DLD1 (cell line): ENCODE data around the gene ZNF691.
"Not testable (repeated sequence)": the region's sequence is repeated elsewhere in the genome, so short reads cannot be mapped to it uniquely, and the experiment has no call there.

Source experiments
- in situ Hi-C: cut with HindIII; loops from 2 replicates; pipeline ENCODE4 v1.10.0; 2017; ENCODE audit warnings: low sequenced_read_pairs

Gene ZNF691

GRCh38 chr1:42856554-42856953 lies 10.1 kb downstream of the ZNF691 start:
- in situ Hi-C loops = not testable (repeated sequence)

- in situ Hi-C loops = not testable (repeated sequence)
These were observed 13.0 kb downstream of the ZNF691 start for GRCh38 chr1:42859366-42859765.

GRCh38 chr1:42860339-42861013 lies 14.1 kb downstream of the ZNF691 start:
- in situ Hi-C loops = no loop called here

DNA sequence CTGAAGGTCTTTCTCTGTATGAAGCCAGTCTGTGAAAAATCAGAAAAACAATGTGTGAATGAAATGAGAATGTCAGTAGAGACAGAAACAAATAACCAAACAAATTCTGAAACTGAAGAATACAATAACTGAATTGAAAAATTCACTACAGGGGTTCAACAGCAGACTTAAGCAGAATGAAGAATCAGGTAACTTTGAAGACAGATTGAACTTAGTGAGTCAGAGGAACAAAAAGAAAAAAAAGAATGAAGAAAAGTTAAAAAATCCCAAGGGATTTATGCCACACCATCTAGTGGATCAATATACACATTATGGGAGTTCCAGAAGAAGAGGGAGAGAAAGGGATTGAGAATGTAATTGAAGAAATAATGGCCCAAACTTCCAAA lies 14.6 kb downstream of the ZNF691 start:
- in situ Hi-C loops = no loop called here

GRCh38 chr1:42866549-42866948 lies 20.1 kb downstream of the ZNF691 start:
- in situ Hi-C loops = no loop called here

- in situ Hi-C loops = not testable (repeated sequence)
These were observed 22.1 kb downstream of the ZNF691 start for GRCh38 chr1:42868466-42868865.

DNA sequence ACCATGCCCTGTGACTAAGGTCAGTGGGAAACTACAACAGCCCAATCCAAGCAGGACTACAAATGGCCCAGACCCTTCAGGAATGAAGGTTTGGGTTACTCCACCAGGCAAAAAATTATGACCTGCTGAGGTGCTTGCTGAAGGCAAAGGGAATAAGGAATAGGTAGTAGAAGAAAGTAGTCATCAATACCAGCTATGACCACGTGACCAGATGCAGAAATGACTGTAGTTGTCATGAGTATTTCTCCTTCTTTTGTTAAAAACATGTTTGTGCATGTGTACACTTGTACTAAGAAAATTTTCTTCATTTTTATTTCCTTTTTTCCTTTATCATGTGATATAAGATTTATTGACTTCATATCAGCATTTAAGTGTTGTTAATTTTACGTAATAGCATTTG lies 22.8 kb downstream of the ZNF691 start:
- in situ Hi-C loops = not testable (repeated sequence)

GRCh38 chr1:42869751-42870150 lies 23.3 kb downstream of the ZNF691 start:
- in situ Hi-C loops = not testable (repeated sequence)

- in situ Hi-C loops = not testable (repeated sequence)
These were observed 26.7 kb downstream of the ZNF691 start for GRCh38 chr1:42873108-42873507.

- in situ Hi-C loops = no loop called here
These were observed 27.3 kb downstream of the ZNF691 start for GRCh38 chr1:42873670-42874069.

- in situ Hi-C loops = no loop called here
These were observed 29.6 kb downstream of the ZNF691 start for GRCh38 chr1:42876009-42876408.

DNA sequence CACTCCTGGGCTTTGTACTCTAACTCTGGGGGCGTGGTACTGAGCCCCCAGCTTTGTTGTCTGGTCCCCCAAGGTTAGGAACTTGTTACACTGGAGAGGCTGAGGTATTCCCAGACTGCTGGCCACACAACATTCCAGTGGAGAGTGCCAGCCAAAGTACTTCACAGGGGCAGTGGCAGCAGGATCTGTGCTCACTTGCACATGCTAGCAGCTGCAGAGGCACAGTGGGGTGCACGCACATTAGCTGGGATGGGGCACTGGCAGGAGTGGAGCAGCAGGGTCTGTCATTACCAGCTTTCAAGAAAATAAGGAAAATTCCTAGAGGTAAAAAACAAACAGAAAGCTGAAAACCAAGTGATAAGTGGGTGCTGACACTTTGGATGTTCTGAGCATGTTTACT lies 31.0 kb downstream of the ZNF691 start:
- in situ Hi-C loops = no loop called here

DNA sequence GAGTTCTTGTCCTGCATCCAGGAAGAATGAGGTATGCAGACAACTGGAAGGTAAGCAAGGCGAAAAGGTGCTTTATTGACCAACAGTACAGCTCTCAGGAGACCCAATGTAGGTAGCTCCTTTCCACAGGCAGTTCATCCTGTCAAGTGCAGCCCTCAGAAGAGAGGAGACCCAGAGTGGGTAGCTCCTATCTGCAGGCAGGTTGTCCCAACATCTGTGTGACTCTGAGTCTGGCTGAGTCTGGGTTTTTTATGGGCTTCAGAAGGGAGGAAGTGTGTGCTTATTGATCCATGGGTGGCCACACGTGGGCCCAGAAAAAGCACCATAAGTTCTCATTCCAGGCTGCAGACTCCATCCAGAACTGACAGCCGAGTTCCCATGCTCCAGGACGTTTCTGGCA lies 34.0 kb downstream of the ZNF691 start:
- in situ Hi-C loops = no loop called here

GRCh38 chr1:42886046-42886739 lies 39.8 kb downstream of the ZNF691 start:
- in situ Hi-C loops = no loop called here

DNA sequence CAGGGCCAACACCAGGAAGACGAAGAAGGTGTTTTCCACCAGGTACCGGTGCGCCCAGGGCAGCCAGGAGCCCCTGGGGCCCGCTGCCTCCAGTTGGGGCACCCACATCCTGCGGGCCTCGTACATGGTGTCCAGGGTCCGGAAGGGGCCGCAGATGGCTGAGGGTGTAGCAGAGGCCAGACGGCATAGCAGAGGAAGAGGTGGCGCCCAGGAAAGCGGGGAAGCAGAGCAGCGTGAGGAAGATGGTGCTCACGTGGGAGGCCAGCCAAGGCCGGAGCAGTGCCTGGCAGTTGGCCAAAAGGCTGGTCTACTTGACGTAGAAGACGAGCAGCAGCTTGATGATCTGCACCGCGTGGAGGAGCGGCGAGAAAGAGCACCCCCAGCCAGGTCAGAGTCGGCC lies 40.4 kb downstream of the ZNF691 start:
- in situ Hi-C loops = no loop called here

- in situ Hi-C loops = no loop called here
These were observed 41.0 kb downstream of the ZNF691 start for GRCh38 chr1:42887366-42887765.

DNA sequence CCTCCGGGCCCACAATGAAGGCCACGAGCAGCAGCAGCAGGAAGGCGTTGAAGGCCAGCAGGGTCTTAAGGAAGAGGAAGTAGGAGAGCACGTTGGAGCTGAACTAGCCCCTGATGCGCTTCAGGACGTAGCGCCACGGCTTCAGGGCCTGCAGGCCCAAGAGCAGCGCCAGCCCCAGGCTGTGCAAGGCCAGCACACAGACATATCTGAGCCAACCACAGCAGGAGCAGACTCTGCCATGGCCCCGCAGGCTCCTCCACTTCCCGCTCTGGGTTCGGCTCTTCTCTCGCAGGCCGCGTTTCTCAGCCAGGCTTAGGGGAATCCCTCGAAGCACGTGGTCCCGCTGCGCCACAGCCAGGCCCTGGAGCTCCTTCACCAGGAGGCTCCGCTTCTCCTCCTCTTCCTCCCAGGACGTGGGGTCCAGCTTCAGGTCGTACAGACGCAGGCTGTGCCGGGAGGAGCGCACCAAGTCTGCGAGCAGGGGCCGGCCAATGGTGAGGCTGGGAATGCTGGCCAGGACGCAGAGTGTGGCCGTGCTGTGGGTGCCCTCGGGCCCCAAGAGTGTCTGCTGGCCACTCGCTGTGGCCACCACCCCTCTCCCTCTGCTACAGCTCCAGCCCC lies 41.7 kb downstream of the ZNF691 start:
- in situ Hi-C loops = no loop called here

- in situ Hi-C loops = no loop called here
These were observed 42.9 kb downstream of the ZNF691 start for GRCh38 chr1:42889264-42889663.

GRCh38 chr1:42891465-42892138 lies 45.2 kb downstream of the ZNF691 start:
- in situ Hi-C loops = no loop called here

GRCh38 chr1:42899960-42900359 lies 53.5 kb downstream of the ZNF691 start:
- in situ Hi-C loops = not testable (repeated sequence)
